GM06990 (cell line): ENCODE measurements around the gene OR10A7.
A peak's percentile ranks its signal among the peaks of the same experiment; 100 is the strongest.

Source experiments
- DNase-seq: peaks from one replicate; pipeline ENCODE4 v3.0.0-alpha.2; 2011; ENCODE audit not compliant: insufficient read length; ENCODE audit errors: extremely low read depth
- H3K27me3 ChIP-seq: replicated peaks from 2 replicates; pipeline ENCODE4 v1.6.0; 2011; ENCODE audit warnings: low read length; ENCODE audit not compliant: control insufficient read depth, insufficient read depth
- H3K36me3 ChIP-seq: 2 replicates; pipeline ENCODE4 v1.5.1; 2011; ENCODE audit warnings: low read length; ENCODE audit not compliant: control insufficient read depth, insufficient read depth
- H3K4me3 ChIP-seq: replicated peaks from 2 replicates; pipeline ENCODE4 v1.5.1; 2011; ENCODE audit warnings: low read depth, mild to moderate bottlenecking, control low read depth, low read length
- CTCF ChIP-seq: IDR thresholded peaks from 2 replicates; pipeline ENCODE4 v1.5.1; 2011; ENCODE audit warnings: low read length, control low read depth, mild to moderate bottlenecking, inconsistent platforms; ENCODE audit not compliant: insufficient read depth, poor library complexity, severe bottlenecking

OR10A7 gene

GRCh38 chr12:55188974-55189556 lies 31.8 kb upstream of the OR10A7 start:
- H3K4me3 ChIP-seq = no peak overlapping the region
- peak; percentile 52 for TF ChIP-seq CTCF
- H3K36me3 ChIP-seq = no peaks in the 10 kb centered on the region
- no peaks in the 10 kb centered on the region for H3K27me3 ChIP-seq
- DNase-seq = peak; percentile 23

- no peak overlapping the region for H3K4me3 ChIP-seq
- no peak for TF ChIP-seq CTCF
- no peaks in the 10 kb centered on the region for H3K36me3 ChIP-seq
- no peak for DNase-seq
- H3K27me3 ChIP-seq = no peaks in the 10 kb centered on the region
Measured at GRCh38 chr12:55194382-55194781, 26.4 kb upstream of the OR10A7 start.

- Histone ChIP-seq H3K36me3 (no peaks in the 10 kb centered on the region), H3K4me3 (no peak overlapping the region), H3K27me3 (no peaks in the 10 kb centered on the region)
- TF ChIP-seq CTCF = no peak
- no peak for DNase-seq
Measured at GRCh38 chr12:55226523-55226922, 5.7 kb downstream of the OR10A7 start.

GRCh38 chr12:55227643-55228042 lies 6.8 kb downstream of the OR10A7 start:
- DNase-seq = no peak
- H3K27me3 ChIP-seq = no peaks in the 10 kb centered on the region
- no peak overlapping the region for H3K4me3 ChIP-seq
- H3K36me3 ChIP-seq = no peaks in the 10 kb centered on the region
- no peak for TF ChIP-seq CTCF

GRCh38 chr12:55244309-55244708 lies 23.5 kb downstream of the OR10A7 start, which contains the start of gene OR6C74:
Gene OR6C74, plus strand, starts transcription at chr12:55244609. Its CDS starts 2,679 bp downstream, at chr12:55247288.
- DNase-seq = no peak
- H3K27me3 ChIP-seq = no peaks in the 10 kb centered on the region
- H3K4me3 ChIP-seq = no peak within 1 kb of the TSS
- H3K36me3 ChIP-seq = no peaks in the 10 kb centered on the region
- TF ChIP-seq CTCF = no peak

GRCh38 chr12:55246159-55246558 lies 25.3 kb downstream of the OR10A7 start:
- no peak overlapping the region for H3K4me3 ChIP-seq
- TF ChIP-seq CTCF = no peak
- DNase-seq = no peak
- H3K36me3 ChIP-seq = no peaks in the 10 kb centered on the region
- no peaks in the 10 kb centered on the region for H3K27me3 ChIP-seq
